Ramos (cell line): ENCODE data around the gene GALE.
"Not testable (repeated sequence)": the region's sequence is repeated elsewhere in the genome, so short reads cannot be mapped to it uniquely, and the experiment has no call there.

Experiments
- in situ Hi-C: fragments of 300-500 bp; cut with MboI; formaldehyde crosslinking; loops from one replicate; pipeline ENCODE4 v1.14.3; 2022; ENCODE audit warnings: low sequenced_read_pairs; ENCODE audit not compliant: unreplicated experiment

The GALE gene

GRCh38 chr1:23800400-23801337, at the start of gene GALE:
GALE (minus strand) TSS chr1:23800754; CDS start chr1:23799007, 1,747 bp downstream.
- in situ Hi-C loops = loop anchor here (25.0 kb wide), 1 partner anchor 587 kb away; no protein-coding TSS in a partner anchor

GRCh38 chr1:23848673-23849616, 48.4 kb upstream of the GALE start:
- in situ Hi-C loops = no loop called here

- in situ Hi-C loops = not testable (repeated sequence)
These were observed 47.0 kb upstream of the GALE start for GRCh38 chr1:23847482-23848095.

- in situ Hi-C loops = no loop called here
These were observed 44.6 kb upstream of the GALE start for GRCh38 chr1:23845163-23845562.

GRCh38 chr1:23843644-23844043, 43.1 kb upstream of the GALE start:
- in situ Hi-C loops = no loop called here

GRCh38 chr1:23838401-23838866, 37.9 kb upstream of the GALE start:
- in situ Hi-C loops = no loop called here

GRCh38 chr1:23837908-23838307, 37.4 kb upstream of the GALE start:
- in situ Hi-C loops = no loop called here

- in situ Hi-C loops = no loop called here
These were observed 35.5 kb upstream of the GALE start for GRCh38 chr1:23836037-23836436.

- in situ Hi-C loops = not testable (repeated sequence)
These were observed 33.6 kb upstream of the GALE start for GRCh38 chr1:23834156-23834555.

- in situ Hi-C loops = no loop called here
These were observed 27.2 kb upstream of the GALE start for GRCh38 chr1:23827717-23828116.

GRCh38 chr1:23826590-23826989, 26.0 kb upstream of the GALE start:
- in situ Hi-C loops = not testable (repeated sequence)

GRCh38 chr1:23825762-23826522, 25.4 kb upstream of the GALE start:
- in situ Hi-C loops = no loop called here

GRCh38 chr1:23825076-23825761, 24.7 kb upstream of the GALE start, which contains the start of gene HMGCL:
HMGCL (minus strand) TSS chr1:23825429; CDS start chr1:23825415, 14 bp downstream.
- in situ Hi-C loops = no loop called here

- in situ Hi-C loops = loop anchor here (25.0 kb wide), 1 partner anchor 563 kb away; no protein-coding TSS in a partner anchor
These were observed 24.1 kb upstream of the GALE start for GRCh38 chr1:23824711-23825075.

- in situ Hi-C loops = loop anchor here (25.0 kb wide), 1 partner anchor 564 kb away; no protein-coding TSS in a partner anchor
These were observed 23.2 kb upstream of the GALE start for GRCh38 chr1:23823767-23824166.

- in situ Hi-C loops = loop anchor here (25.0 kb wide), 1 partner anchor 570 kb away; no protein-coding TSS in a partner anchor
These were observed 17.1 kb upstream of the GALE start for GRCh38 chr1:23817633-23818032.

- in situ Hi-C loops = loop anchor here (25.0 kb wide), 1 partner anchor 570 kb away; no protein-coding TSS in a partner anchor
These were observed 16.4 kb upstream of the GALE start for GRCh38 chr1:23816906-23817305.

GRCh38 chr1:23816361-23816760, 15.8 kb upstream of the GALE start:
- in situ Hi-C loops = loop anchor here (25.0 kb wide), 1 partner anchor 571 kb away; no protein-coding TSS in a partner anchor
